HEK293 (cell line): ENCODE measurements around the gene RNF151.
A peak's percentile ranks its signal among the peaks of the same experiment; 100 is the strongest.

Source experiments
- BCL11B ChIP-seq: fragments of 450-650 bp; formaldehyde crosslinking; IDR thresholded peaks from 2 replicates; pipeline ENCODE4 v1.5.1; 2016; ENCODE audit warnings: low read depth, missing biosample characterization, missing genetic modification characterization
- KLF16 ChIP-seq: fragments of 450-650 bp; formaldehyde crosslinking; IDR thresholded peaks from 2 replicates; pipeline ENCODE4 v1.5.1; 2017; ENCODE audit warnings: missing biosample characterization, missing genetic modification characterization
- OSR2 ChIP-seq: fragments of 450-650 bp; formaldehyde crosslinking; IDR thresholded peaks from 2 replicates; pipeline ENCODE4 v1.5.1; 2016; ENCODE audit warnings: missing biosample characterization, missing genetic modification characterization
- OVOL3 ChIP-seq: fragments of 450-650 bp; formaldehyde crosslinking; IDR thresholded peaks from 2 replicates; pipeline ENCODE4 v1.5.1; 2016; ENCODE audit warnings: missing biosample characterization, missing genetic modification characterization
- REPIN1 ChIP-seq: fragments of 450-650 bp; formaldehyde crosslinking; IDR thresholded peaks from 2 replicates; pipeline ENCODE4 v1.5.1; 2017; ENCODE audit warnings: missing biosample characterization, missing genetic modification characterization, low read depth
- SALL2 ChIP-seq: fragments of 450-650 bp; formaldehyde crosslinking; IDR thresholded peaks from 2 replicates; pipeline ENCODE4 v1.5.0; 2017; ENCODE audit warnings: missing biosample characterization, mild to moderate bottlenecking, missing genetic modification characterization, borderline replicate concordance
- SCRT1 ChIP-seq: fragments of 450-650 bp; formaldehyde crosslinking; IDR thresholded peaks from 2 replicates; pipeline ENCODE4 v1.5.1; 2016; ENCODE audit warnings: missing biosample characterization, missing genetic modification characterization, borderline replicate concordance
- SP2 ChIP-seq: fragments of 450-650 bp; formaldehyde crosslinking; IDR thresholded peaks from 2 replicates; pipeline ENCODE4 v1.5.1; 2016; ENCODE audit warnings: missing biosample characterization, missing genetic modification characterization
- SP7 ChIP-seq: fragments of 450-650 bp; formaldehyde crosslinking; IDR thresholded peaks from 2 replicates; pipeline ENCODE4 v1.5.1; 2016; ENCODE audit warnings: missing biosample characterization, missing genetic modification characterization
- TRIM28 ChIP-seq: IDR thresholded peaks from 2 replicates; pipeline ENCODE4 v1.6.1; 2011; ENCODE audit warnings: low read length, control low read depth, borderline replicate concordance
- YY2 ChIP-seq: fragments of 450-650 bp; formaldehyde crosslinking; IDR thresholded peaks from 2 replicates; pipeline ENCODE4 v1.5.1; 2016; ENCODE audit warnings: missing biosample characterization, missing genetic modification characterization
- ZNF138 ChIP-seq: fragments of 450-650 bp; formaldehyde crosslinking; IDR thresholded peaks from 2 replicates; pipeline ENCODE4 v1.5.1; 2016; ENCODE audit warnings: missing biosample characterization, missing genetic modification characterization, borderline replicate concordance
- ZNF184 ChIP-seq: fragments of 450-650 bp; IDR thresholded peaks from 2 replicates; pipeline ENCODE4 v1.5.1; 2018; ENCODE audit warnings: missing biosample characterization, mild to moderate bottlenecking, missing genetic modification characterization
- ZNF221 ChIP-seq: fragments of 450-650 bp; formaldehyde crosslinking; IDR thresholded peaks from 2 replicates; pipeline ENCODE4 v1.5.1; 2017; ENCODE audit warnings: missing biosample characterization, missing genetic modification characterization, borderline replicate concordance
- ZNF37A ChIP-seq: fragments of 450-650 bp; IDR thresholded peaks from 2 replicates; pipeline ENCODE4 v1.5.1; 2018; ENCODE audit warnings: missing biosample characterization, missing genetic modification characterization
- ZNF394 ChIP-seq: fragments of 450-650 bp; formaldehyde crosslinking; IDR thresholded peaks from 2 replicates; pipeline ENCODE4 v1.5.1; 2016; ENCODE audit warnings: missing biosample characterization, missing genetic modification characterization, mild to moderate bottlenecking, moderate library complexity, borderline replicate concordance
- ZNF510 ChIP-seq: fragments of 450-650 bp; formaldehyde crosslinking; IDR thresholded peaks from 2 replicates; pipeline ENCODE4 v1.5.1; 2018; ENCODE audit warnings: mild to moderate bottlenecking, missing genetic modification characterization, missing biosample characterization; ENCODE audit not compliant: insufficient replicate concordance
- ZNF530 ChIP-seq: fragments of 450-650 bp; formaldehyde crosslinking; IDR thresholded peaks from 2 replicates; pipeline ENCODE4 v1.5.1; 2016; ENCODE audit warnings: low read depth, missing biosample characterization, missing genetic modification characterization
- ZNF560 ChIP-seq: fragments of 450-650 bp; formaldehyde crosslinking; IDR thresholded peaks from 2 replicates; pipeline ENCODE4 v1.5.1; 2017; ENCODE audit warnings: missing biosample characterization, missing genetic modification characterization, borderline replicate concordance
- ZNF561 ChIP-seq: fragments of 450-650 bp; IDR thresholded peaks from 2 replicates; pipeline ENCODE4 v1.5.1; 2018; ENCODE audit warnings: missing biosample characterization, missing genetic modification characterization, borderline replicate concordance
- ZNF571 ChIP-seq: fragments of 450-650 bp; formaldehyde crosslinking; IDR thresholded peaks from 2 replicates; pipeline ENCODE4 v1.5.0; 2017; ENCODE audit warnings: missing biosample characterization, missing genetic modification characterization
- ZNF624 ChIP-seq: fragments of 450-650 bp; formaldehyde crosslinking; IDR thresholded peaks from 2 replicates; pipeline ENCODE4 v1.5.1; 2017; ENCODE audit warnings: missing biosample characterization, missing genetic modification characterization
- ZNF658 ChIP-seq: fragments of 450-650 bp; formaldehyde crosslinking; IDR thresholded peaks from 2 replicates; pipeline ENCODE4; 2016; ENCODE audit warnings: missing biosample characterization, missing genetic modification characterization
- ZNF791 ChIP-seq: fragments of 450-650 bp; formaldehyde crosslinking; IDR thresholded peaks from 2 replicates; pipeline ENCODE4 v1.5.1; 2016; ENCODE audit warnings: missing biosample characterization, missing genetic modification characterization
- ZNF837 ChIP-seq: fragments of 450-650 bp; formaldehyde crosslinking; IDR thresholded peaks from 2 replicates; pipeline ENCODE4 v1.5.1; 2016; ENCODE audit warnings: missing biosample characterization, missing genetic modification characterization
- TF ChIP-seq, protein P1 (sequence below): fragments of 450-650 bp; formaldehyde crosslinking; IDR thresholded peaks from 2 replicates; pipeline ENCODE4 v1.5.1; 2016; ENCODE audit warnings: missing biosample characterization, missing genetic modification characterization, low read depth
- TF ChIP-seq, protein P2 (sequence below): fragments of 450-650 bp; formaldehyde crosslinking; conservative IDR thresholded peaks from 2 replicates; pipeline ENCODE4 v1.5.1; 2016; ENCODE audit warnings: low read depth, missing biosample characterization, missing genetic modification characterization
- TF ChIP-seq, protein P3 (sequence below): fragments of 450-650 bp; IDR thresholded peaks from 2 replicates; pipeline ENCODE4 v1.5.1; 2018; ENCODE audit warnings: missing biosample characterization, mild to moderate bottlenecking, missing genetic modification characterization
- TF ChIP-seq, protein P4 (sequence below): fragments of 450-650 bp; formaldehyde crosslinking; IDR thresholded peaks from 2 replicates; pipeline ENCODE4 v1.5.1; 2016; ENCODE audit warnings: missing biosample characterization, missing genetic modification characterization
- TF ChIP-seq, protein P5 (sequence below): fragments of 450-650 bp; formaldehyde crosslinking; conservative IDR thresholded peaks from 2 replicates; pipeline ENCODE4 v1.5.1; 2016; ENCODE audit warnings: low read depth, missing biosample characterization, missing genetic modification characterization

The RNF151 gene

DNA sequence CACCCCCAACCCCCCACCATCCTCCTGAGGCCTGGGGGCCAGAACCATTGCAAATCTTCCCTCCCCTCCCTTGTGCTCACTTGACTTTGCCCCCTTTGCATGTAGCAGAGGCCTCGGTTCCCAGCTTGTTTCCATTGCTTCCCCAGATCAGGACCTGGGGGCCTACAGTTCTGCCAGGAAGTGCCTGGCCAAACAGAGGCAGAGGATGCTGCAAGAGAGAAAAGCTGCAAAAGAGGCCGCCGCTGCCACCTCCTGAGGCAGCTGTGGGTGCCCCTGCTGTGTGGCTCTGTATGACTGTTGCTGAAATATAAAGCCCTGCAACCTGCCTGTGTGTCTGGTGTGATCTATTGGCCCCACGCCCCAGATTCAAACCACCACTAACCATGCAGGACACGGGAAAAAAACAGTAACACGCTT lies 5.0 kb upstream of the RNF151 start (continued):
- TF ChIP-seq, protein P1, sequence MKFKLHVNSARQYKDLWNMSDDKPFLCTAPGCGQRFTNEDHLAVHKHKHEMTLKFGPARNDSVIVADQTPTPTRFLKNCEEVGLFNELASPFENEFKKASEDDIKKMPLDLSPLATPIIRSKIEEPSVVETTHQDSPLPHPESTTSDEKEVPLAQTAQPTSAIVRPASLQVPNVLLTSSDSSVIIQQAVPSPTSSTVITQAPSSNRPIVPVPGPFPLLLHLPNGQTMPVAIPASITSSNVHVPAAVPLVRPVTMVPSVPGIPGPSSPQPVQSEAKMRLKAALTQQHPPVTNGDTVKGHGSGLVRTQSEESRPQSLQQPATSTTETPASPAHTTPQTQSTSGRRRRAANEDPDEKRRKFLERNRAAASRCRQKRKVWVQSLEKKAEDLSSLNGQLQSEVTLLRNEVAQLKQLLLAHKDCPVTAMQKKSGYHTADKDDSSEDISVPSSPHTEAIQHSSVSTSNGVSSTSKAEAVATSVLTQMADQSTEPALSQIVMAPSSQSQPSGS (tag by site-specific recombination): no peak
- TF ChIP-seq ZNF560 (tag by site-specific recombination) (no peak), KLF16 (no peak), SP7 (tag by site-specific recombination) (no peak), ZNF184 (tag by site-specific recombination) (no peak), ZNF138 (no peak), YY2 (tag by site-specific recombination) (no peak), TRIM28 (no peak), ZNF837 (no peak), ZNF791 (tag by site-specific recombination) (no peak), SP2 (tag by site-specific recombination) (no peak), OVOL3 (tag by site-specific recombination) (no peak), ZNF624 (tag by site-specific recombination) (no peak), BCL11B (tag by site-specific recombination) (0 out of 2 replicates have a peak, but pooled peaks have one; percentile 45), OSR2 (tag by site-specific recombination) (peak; percentile 63), ZNF658 (tag by site-specific recombination) (no peak), ZNF221 (no peak), REPIN1 (tag by site-specific recombination) (no peak), ZNF394 (tag by site-specific recombination) (no peak), ZNF571 (no peak), SALL2 (tag by site-specific recombination) (no peak), ZNF530 (tag by site-specific recombination) (no peak), ZNF510 (no peak), ZNF37A (no peak), SCRT1 (tag by site-specific recombination) (no peak), ZNF561 (peak; percentile 39; the same call in 1 of the 2 replicates)
- TF ChIP-seq, protein P2, sequence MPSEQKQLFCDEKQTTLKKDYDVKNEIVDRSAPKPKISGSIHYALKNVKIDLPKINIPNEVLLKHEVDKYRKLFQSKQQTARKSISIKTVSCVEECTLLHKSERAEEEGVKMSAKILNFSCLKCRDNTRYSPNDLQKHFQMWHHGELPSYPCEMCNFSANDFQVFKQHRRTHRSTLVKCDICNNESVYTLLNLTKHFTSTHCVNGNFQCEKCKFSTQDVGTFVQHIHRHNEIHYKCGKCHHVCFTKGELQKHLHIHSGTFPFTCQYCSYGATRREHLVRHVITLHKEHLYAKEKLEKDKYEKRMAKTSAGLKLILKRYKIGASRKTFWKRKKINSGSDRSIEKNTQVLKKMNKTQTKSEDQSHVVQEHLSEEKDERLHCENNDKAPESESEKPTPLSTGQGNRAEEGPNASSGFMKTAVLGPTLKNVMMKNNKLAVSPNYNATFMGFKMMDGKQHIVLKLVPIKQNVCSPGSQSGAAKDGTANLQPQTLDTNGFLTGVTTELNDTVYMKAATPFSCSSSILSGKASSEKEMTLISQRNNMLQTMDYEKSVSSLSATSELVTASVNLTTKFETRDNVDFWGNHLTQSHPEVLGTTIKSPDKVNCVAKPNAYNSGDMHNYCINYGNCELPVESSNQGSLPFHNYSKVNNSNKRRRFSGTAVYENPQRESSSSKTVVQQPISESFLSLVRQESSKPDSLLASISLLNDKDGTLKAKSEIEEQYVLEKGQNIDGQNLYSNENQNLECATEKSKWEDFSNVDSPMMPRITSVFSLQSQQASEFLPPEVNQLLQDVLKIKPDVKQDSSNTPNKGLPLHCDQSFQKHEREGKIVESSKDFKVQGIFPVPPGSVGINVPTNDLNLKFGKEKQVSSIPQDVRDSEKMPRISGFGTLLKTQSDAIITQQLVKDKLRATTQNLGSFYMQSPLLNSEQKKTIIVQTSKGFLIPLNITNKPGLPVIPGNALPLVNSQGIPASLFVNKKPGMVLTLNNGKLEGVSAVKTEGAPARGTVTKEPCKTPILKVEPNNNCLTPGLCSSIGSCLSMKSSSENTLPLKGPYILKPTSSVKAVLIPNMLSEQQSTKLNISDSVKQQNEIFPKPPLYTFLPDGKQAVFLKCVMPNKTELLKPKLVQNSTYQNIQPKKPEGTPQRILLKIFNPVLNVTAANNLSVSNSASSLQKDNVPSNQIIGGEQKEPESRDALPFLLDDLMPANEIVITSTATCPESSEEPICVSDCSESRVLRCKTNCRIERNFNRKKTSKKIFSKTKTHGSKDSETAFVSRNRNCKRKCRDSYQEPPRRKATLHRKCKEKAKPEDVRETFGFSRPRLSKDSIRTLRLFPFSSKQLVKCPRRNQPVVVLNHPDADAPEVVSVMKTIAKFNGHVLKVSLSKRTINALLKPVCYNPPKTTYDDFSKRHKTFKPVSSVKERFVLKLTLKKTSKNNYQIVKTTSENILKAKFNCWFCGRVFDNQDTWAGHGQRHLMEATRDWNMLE (tag by site-specific recombination): no peak
- TF ChIP-seq, protein P3, sequence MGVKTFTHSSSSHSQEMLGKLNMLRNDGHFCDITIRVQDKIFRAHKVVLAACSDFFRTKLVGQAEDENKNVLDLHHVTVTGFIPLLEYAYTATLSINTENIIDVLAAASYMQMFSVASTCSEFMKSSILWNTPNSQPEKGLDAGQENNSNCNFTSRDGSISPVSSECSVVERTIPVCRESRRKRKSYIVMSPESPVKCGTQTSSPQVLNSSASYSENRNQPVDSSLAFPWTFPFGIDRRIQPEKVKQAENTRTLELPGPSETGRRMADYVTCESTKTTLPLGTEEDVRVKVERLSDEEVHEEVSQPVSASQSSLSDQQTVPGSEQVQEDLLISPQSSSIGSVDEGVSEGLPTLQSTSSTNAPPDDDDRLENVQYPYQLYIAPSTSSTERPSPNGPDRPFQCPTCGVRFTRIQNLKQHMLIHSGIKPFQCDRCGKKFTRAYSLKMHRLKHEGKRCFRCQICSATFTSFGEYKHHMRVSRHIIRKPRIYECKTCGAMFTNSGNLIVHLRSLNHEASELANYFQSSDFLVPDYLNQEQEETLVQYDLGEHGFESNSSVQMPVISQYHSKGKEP: peak; percentile 98
- TF ChIP-seq, protein P4, sequence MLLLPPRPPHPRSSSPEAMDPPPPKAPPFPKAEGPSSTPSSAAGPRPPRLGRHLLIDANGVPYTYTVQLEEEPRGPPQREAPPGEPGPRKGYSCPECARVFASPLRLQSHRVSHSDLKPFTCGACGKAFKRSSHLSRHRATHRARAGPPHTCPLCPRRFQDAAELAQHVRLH (tag by site-specific recombination): no peak
- TF ChIP-seq, protein P5, sequence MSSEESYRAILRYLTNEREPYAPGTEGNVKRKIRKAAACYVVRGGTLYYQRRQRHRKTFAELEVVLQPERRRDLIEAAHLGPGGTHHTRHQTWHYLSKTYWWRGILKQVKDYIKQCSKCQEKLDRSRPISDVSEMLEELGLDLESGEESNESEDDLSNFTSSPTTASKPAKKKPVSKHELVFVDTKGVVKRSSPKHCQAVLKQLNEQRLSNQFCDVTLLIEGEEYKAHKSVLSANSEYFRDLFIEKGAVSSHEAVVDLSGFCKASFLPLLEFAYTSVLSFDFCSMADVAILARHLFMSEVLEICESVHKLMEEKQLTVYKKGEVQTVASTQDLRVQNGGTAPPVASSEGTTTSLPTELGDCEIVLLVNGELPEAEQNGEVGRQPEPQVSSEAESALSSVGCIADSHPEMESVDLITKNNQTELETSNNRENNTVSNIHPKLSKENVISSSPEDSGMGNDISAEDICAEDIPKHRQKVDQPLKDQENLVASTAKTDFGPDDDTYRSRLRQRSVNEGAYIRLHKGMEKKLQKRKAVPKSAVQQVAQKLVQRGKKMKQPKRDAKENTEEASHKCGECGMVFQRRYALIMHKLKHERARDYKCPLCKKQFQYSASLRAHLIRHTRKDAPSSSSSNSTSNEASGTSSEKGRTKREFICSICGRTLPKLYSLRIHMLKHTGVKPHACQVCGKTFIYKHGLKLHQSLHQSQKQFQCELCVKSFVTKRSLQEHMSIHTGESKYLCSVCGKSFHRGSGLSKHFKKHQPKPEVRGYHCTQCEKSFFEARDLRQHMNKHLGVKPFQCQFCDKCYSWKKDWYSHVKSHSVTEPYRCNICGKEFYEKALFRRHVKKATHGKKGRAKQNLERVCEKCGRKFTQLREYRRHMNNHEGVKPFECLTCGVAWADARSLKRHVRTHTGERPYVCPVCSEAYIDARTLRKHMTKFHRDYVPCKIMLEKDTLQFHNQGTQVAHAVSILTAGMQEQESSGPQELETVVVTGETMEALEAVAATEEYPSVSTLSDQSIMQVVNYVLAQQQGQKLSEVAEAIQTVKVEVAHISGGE (tag by site-specific recombination): peak; percentile 36
